ENCODE data around the gene NASP.
A peak's percentile ranks its signal among the peaks of the same experiment; 100 is the strongest.

Gene NASP

GRCh38 chr1:45550401-45551351 lies 33.2 kb upstream of the NASP start, which contains the start of gene AKR1A1:
Gene AKR1A1, plus strand, starts transcription at chr1:45550826. Its CDS starts 10,969 bp downstream, at chr1:45561795.
- H3K27ac ChIP-seq (ENCODE audit: low read depth, low read length, severe bottlenecking) = peak within 1 kb of the TSS; percentile 88
- H3K4me3 ChIP-seq (ENCODE audit: extremely low read depth, insufficient read depth, low read length, poor library complexity, severe bottlenecking) = peak within 1 kb of the TSS; percentile 68
- 7% methylated on average over 43 to 44 of the region's 47 CpGs for WGBS, 2 experiments (ENCODE audit: insufficient coverage in 2 of 2)
- H3K4me1 ChIP-seq (ENCODE audit: control insufficient read depth, insufficient read depth, low read length, poor library complexity, severe bottlenecking) = peaks cover 5% of the 10 kb centered on the region
- H3K36me3 ChIP-seq (ENCODE audit: control insufficient read depth, insufficient read depth, low read length) = peaks cover 37% of the 10 kb centered on the region
- no peaks in the 10 kb centered on the region for H3K9me3 ChIP-seq (ENCODE audit: control insufficient read depth, low read length)

GRCh38 chr1:45551684-45552083 lies 32.2 kb upstream of the NASP start:
- WGBS, 2 experiments (ENCODE audit: insufficient coverage in 2 of 2) = 0 to 40% methylated on average over 1 to 2 of the region's 3 CpGs
- H3K27ac ChIP-seq (ENCODE audit: low read depth, low read length, severe bottlenecking) = no peak overlapping the region

GRCh38 chr1:45552331-45552730 lies 31.5 kb upstream of the NASP start:
- 91 to 100% methylated on average over 1 of the region's 1 CpG for WGBS, 2 experiments (ENCODE audit: insufficient coverage in 2 of 2)
- H3K27ac ChIP-seq (ENCODE audit: low read depth, low read length, severe bottlenecking) = no peak overlapping the region
- H3K4me3 ChIP-seq (ENCODE audit: extremely low read depth, insufficient read depth, low read length, poor library complexity, severe bottlenecking) = no peak overlapping the region
- peaks cover 43% of the 10 kb centered on the region for H3K36me3 ChIP-seq (ENCODE audit: control insufficient read depth, insufficient read depth, low read length)
- peaks cover 5% of the 10 kb centered on the region for H3K4me1 ChIP-seq (ENCODE audit: control insufficient read depth, insufficient read depth, low read length, poor library complexity, severe bottlenecking)
- no peaks in the 10 kb centered on the region for H3K9me3 ChIP-seq (ENCODE audit: control insufficient read depth, low read length)

More at GRCh38 chr1:45551684-45552083, 32.2 kb upstream of the NASP start:
- H3K36me3 ChIP-seq (ENCODE audit: control insufficient read depth, insufficient read depth, low read length) = peaks cover 42% of the 10 kb centered on the region
- H3K9me3 ChIP-seq (ENCODE audit: control insufficient read depth, low read length) = no peaks in the 10 kb centered on the region
- H3K4me3 ChIP-seq (ENCODE audit: extremely low read depth, insufficient read depth, low read length, poor library complexity, severe bottlenecking) = peak overlapping the region; percentile 68
- peaks cover 5% of the 10 kb centered on the region for H3K4me1 ChIP-seq (ENCODE audit: control insufficient read depth, insufficient read depth, low read length, poor library complexity, severe bottlenecking)

- 88 to 98% methylated on average over 3 to 5 of the region's 6 CpGs for WGBS, 2 experiments (ENCODE audit: insufficient coverage in 2 of 2)
- no peaks in the 10 kb centered on the region for H3K9me3 ChIP-seq (ENCODE audit: control insufficient read depth, low read length)
- H3K4me3 ChIP-seq (ENCODE audit: extremely low read depth, insufficient read depth, low read length, poor library complexity, severe bottlenecking) = no peak overlapping the region
- peaks cover 57% of the 10 kb centered on the region for H3K36me3 ChIP-seq (ENCODE audit: control insufficient read depth, insufficient read depth, low read length)
- peaks cover 5% of the 10 kb centered on the region for H3K4me1 ChIP-seq (ENCODE audit: control insufficient read depth, insufficient read depth, low read length, poor library complexity, severe bottlenecking)
- H3K27ac ChIP-seq (ENCODE audit: low read depth, low read length, severe bottlenecking) = no peak overlapping the region
Measured at GRCh38 chr1:45554198-45554597, 29.6 kb upstream of the NASP start.

- WGBS, 2 experiments (ENCODE audit: insufficient coverage in 2 of 2) = 92 to 94% methylated on average over 3 of the region's 3 CpGs
- Histone ChIP-seq H3K9me3 (ENCODE audit: control insufficient read depth, low read length) (no peaks in the 10 kb centered on the region), H3K36me3 (ENCODE audit: control insufficient read depth, insufficient read depth, low read length) (peaks cover 76% of the 10 kb centered on the region), H3K4me1 (ENCODE audit: control insufficient read depth, insufficient read depth, low read length, poor library complexity, severe bottlenecking) (peaks cover 5% of the 10 kb centered on the region), H3K27ac (ENCODE audit: low read depth, low read length, severe bottlenecking) (no peak overlapping the region), H3K4me3 (ENCODE audit: extremely low read depth, insufficient read depth, low read length, poor library complexity, severe bottlenecking) (no peak overlapping the region)
Measured at GRCh38 chr1:45557422-45557944, 26.4 kb upstream of the NASP start.

GRCh38 chr1:45563843-45564242 lies 20.0 kb upstream of the NASP start:
- peaks cover 5% of the 10 kb centered on the region for H3K4me1 ChIP-seq (ENCODE audit: control insufficient read depth, insufficient read depth, low read length, poor library complexity, severe bottlenecking)
- H3K4me3 ChIP-seq (ENCODE audit: extremely low read depth, insufficient read depth, low read length, poor library complexity, severe bottlenecking) = no peak overlapping the region
- WGBS, 2 experiments (ENCODE audit: insufficient coverage in 2 of 2) = 100% methylated on average over 2 of the region's 2 CpGs
- no peaks in the 10 kb centered on the region for H3K9me3 ChIP-seq (ENCODE audit: control insufficient read depth, low read length)
- no peak overlapping the region for H3K27ac ChIP-seq (ENCODE audit: low read depth, low read length, severe bottlenecking)
- H3K36me3 ChIP-seq (ENCODE audit: control insufficient read depth, insufficient read depth, low read length) = peaks cover 79% of the 10 kb centered on the region

GRCh38 chr1:45566722-45567121 lies 17.1 kb upstream of the NASP start:
- WGBS, 2 experiments (ENCODE audit: insufficient coverage in 2 of 2) = 85 to 90% methylated on average over 5 of the region's 5 CpGs
- peaks cover 78% of the 10 kb centered on the region for H3K36me3 ChIP-seq (ENCODE audit: control insufficient read depth, insufficient read depth, low read length)
- H3K4me1 ChIP-seq (ENCODE audit: control insufficient read depth, insufficient read depth, low read length, poor library complexity, severe bottlenecking) = no peaks in the 10 kb centered on the region
- H3K9me3 ChIP-seq (ENCODE audit: control insufficient read depth, low read length) = no peaks in the 10 kb centered on the region
- no peak overlapping the region for H3K27ac ChIP-seq (ENCODE audit: low read depth, low read length, severe bottlenecking)
- H3K4me3 ChIP-seq (ENCODE audit: extremely low read depth, insufficient read depth, low read length, poor library complexity, severe bottlenecking) = no peak overlapping the region

GRCh38 chr1:45567911-45568310 lies 15.9 kb upstream of the NASP start:
- Histone ChIP-seq H3K9me3 (ENCODE audit: control insufficient read depth, low read length) (no peaks in the 10 kb centered on the region), H3K36me3 (ENCODE audit: control insufficient read depth, insufficient read depth, low read length) (peaks cover 66% of the 10 kb centered on the region), H3K4me3 (ENCODE audit: extremely low read depth, insufficient read depth, low read length, poor library complexity, severe bottlenecking) (no peak overlapping the region), H3K4me1 (ENCODE audit: control insufficient read depth, insufficient read depth, low read length, poor library complexity, severe bottlenecking) (no peaks in the 10 kb centered on the region), H3K27ac (ENCODE audit: low read depth, low read length, severe bottlenecking) (no peak overlapping the region)
- WGBS, 2 experiments (ENCODE audit: insufficient coverage in 2 of 2) = 90 to 93% methylated on average over 5 to 7 of the region's 7 CpGs

- 90 to 95% methylated on average over 4 of the region's 4 CpGs for WGBS, 2 experiments (ENCODE audit: insufficient coverage in 2 of 2)
- H3K4me1 ChIP-seq (ENCODE audit: control insufficient read depth, insufficient read depth, low read length, poor library complexity, severe bottlenecking) = no peaks in the 10 kb centered on the region
- no peak overlapping the region for H3K27ac ChIP-seq (ENCODE audit: low read depth, low read length, severe bottlenecking)
- no peak overlapping the region for H3K4me3 ChIP-seq (ENCODE audit: extremely low read depth, insufficient read depth, low read length, poor library complexity, severe bottlenecking)
- H3K36me3 ChIP-seq (ENCODE audit: control insufficient read depth, insufficient read depth, low read length) = peaks cover 61% of the 10 kb centered on the region
- H3K9me3 ChIP-seq (ENCODE audit: control insufficient read depth, low read length) = no peaks in the 10 kb centered on the region
Measured at GRCh38 chr1:45568421-45568820, 15.4 kb upstream of the NASP start.

GRCh38 chr1:45569571-45569961 lies 14.3 kb upstream of the NASP start:
- Histone ChIP-seq H3K9me3 (ENCODE audit: control insufficient read depth, low read length) (no peaks in the 10 kb centered on the region), H3K36me3 (ENCODE audit: control insufficient read depth, insufficient read depth, low read length) (peaks cover 51% of the 10 kb centered on the region), H3K27ac (ENCODE audit: low read depth, low read length, severe bottlenecking) (no peak overlapping the region), H3K4me3 (ENCODE audit: extremely low read depth, insufficient read depth, low read length, poor library complexity, severe bottlenecking) (no peak overlapping the region), H3K4me1 (ENCODE audit: control insufficient read depth, insufficient read depth, low read length, poor library complexity, severe bottlenecking) (no peaks in the 10 kb centered on the region)
- WGBS, 2 experiments (ENCODE audit: insufficient coverage in 2 of 2) = 98 to 100% methylated on average over 3 of the region's 4 CpGs

All from mesodermal cell (in vitro differentiated cells).